ENCODE data around the gene SYP.

DNA sequence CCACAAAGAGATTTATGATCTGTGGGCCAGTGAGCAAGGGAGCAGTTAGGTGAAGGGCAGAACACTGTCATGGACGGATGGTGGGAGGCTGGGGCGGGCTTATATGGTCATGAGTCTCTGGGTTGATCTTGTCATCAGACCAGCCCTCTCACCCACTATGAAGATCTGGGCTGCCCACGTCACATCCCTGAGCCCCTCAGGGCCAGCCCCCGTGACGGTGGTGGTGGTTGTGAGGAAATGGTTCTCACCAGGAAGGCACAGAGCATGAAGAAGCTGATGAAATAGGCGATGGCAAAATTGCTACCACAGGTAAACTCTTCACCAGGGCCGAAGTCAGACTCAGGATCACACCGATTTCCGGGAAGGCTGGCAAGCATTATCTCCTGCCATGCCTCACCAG, 11.1 kb upstream of the SYP start:
- TF ChIP-seq POLR2AphosphoS5 (IDR thresholded peaks at IDR 0.05; ENCODE audit: low read depth, low read length) (no peak), TAF1 (IDR thresholded peaks at IDR 0.05; ENCODE audit: borderline replicate concordance, low read depth, low read length) (no peak), POLR2A (IDR thresholded peaks at IDR 0.05; ENCODE audit: low read depth, low read length) (no peak)
